Left kidney (tissue), 2 donors: Measurements from ENCODE around the gene ABHD5. TPM values are rescaled to one million over a fixed set of nuclear protein-coding genes. Genes with fewer than 3 reads are reported as not detected.

Experiments used
- DNase-seq: peaks from one replicate; pipeline ENCODE4 v3.0.0-alpha.2; 2013
- polyA plus RNA-seq: library from polyadenylated mRNA; unstranded; fragments of 120-200 nt; gene quantifications from one replicate; pipeline ENCODE4 v1.2.1, GENCODE V29; 2013; ENCODE audit not compliant: insufficient read length

ABHD5 gene
- polyA plus RNA-seq, 1 donor, result 25.8 TPM

- DNase-seq, result no peak
Observed at GRCh38 chr3:43753741-43754715, 63.3 kb downstream of the ABHD5 start.

- DNase-seq, result no peak
Observed at GRCh38 chr3:43755516-43756200, 64.9 kb downstream of the ABHD5 start.

- DNase-seq, result no peak
Observed at GRCh38 chr3:43757666-43758321, 67.1 kb downstream of the ABHD5 start.

GRCh38 chr3:43758592-43759225 is 68.0 kb downstream of the ABHD5 start:
- no peak for DNase-seq

- DNase-seq, result no peak
Observed at GRCh38 chr3:43759297-43759782, 68.6 kb downstream of the ABHD5 start.

- DNase-seq, result no peak
Observed at GRCh38 chr3:43759938-43760337, 69.2 kb downstream of the ABHD5 start.

GRCh38 chr3:43760938-43761337 is 70.2 kb downstream of the ABHD5 start:
- no peak for DNase-seq

- DNase-seq, result no peak
Observed at GRCh38 chr3:43762451-43762850, 71.7 kb downstream of the ABHD5 start.

GRCh38 chr3:43764056-43764455 is 73.3 kb downstream of the ABHD5 start:
- no peak for DNase-seq

GRCh38 chr3:43764471-43764870 is 73.7 kb downstream of the ABHD5 start:
- DNase-seq, result no peak

GRCh38 chr3:43765521-43765971 is 74.8 kb downstream of the ABHD5 start:
- DNase-seq, result peak; percentile 42

- no peak for DNase-seq
Observed at GRCh38 chr3:43766672-43767465, 76.1 kb downstream of the ABHD5 start.

- no peak for DNase-seq
Observed at GRCh38 chr3:43768381-43768973, 77.7 kb downstream of the ABHD5 start.

- DNase-seq, result peak; percentile 93
Observed at GRCh38 chr3:43769097-43769884, 78.6 kb downstream of the ABHD5 start.

GRCh38 chr3:43769885-43770425 is 79.2 kb downstream of the ABHD5 start:
- DNase-seq, result no peak

GRCh38 chr3:43770426-43771103 is 79.8 kb downstream of the ABHD5 start:
- no peak for DNase-seq

GRCh38 chr3:43771610-43772009 is 80.9 kb downstream of the ABHD5 start:
- DNase-seq, result no peak

- no peak for DNase-seq
Observed at GRCh38 chr3:43773273-43774094, 82.7 kb downstream of the ABHD5 start.
